KMS-11 (cell line): Measurements from ENCODE around the gene ZNF716.
"Not testable (repeated sequence)": the region's sequence is repeated elsewhere in the genome, so short reads cannot be mapped to it uniquely, and the experiment has no call there.

Experiments
- H2AFZ ChIP-seq: fragments of 200-600 bp; sonication (generic); 2 replicates; pipeline ENCODE4 v1.6.1; 2016; ENCODE audit warnings: antibody characterized with exemption, mixed run types, low read depth
- H3K27ac ChIP-seq: fragments of 200-600 bp; sonication (generic); 2 replicates; pipeline ENCODE4 v1.6.1; 2016; ENCODE audit warnings: mild to moderate bottlenecking, mixed run types
- H3K27me3 ChIP-seq: fragments of 200-600 bp; sonication (generic); 2 replicates; pipeline ENCODE4 v1.6.1; 2017; ENCODE audit warnings: mild to moderate bottlenecking, low read depth, mixed run types, moderate library complexity; ENCODE audit not compliant: insufficient read depth
- H3K36me3 ChIP-seq: fragments of 200-600 bp; sonication (generic); 2 replicates; pipeline ENCODE4 v1.6.1; 2017; ENCODE audit warnings: mild to moderate bottlenecking, mixed run types; ENCODE audit not compliant: insufficient read depth
- H3K4me1 ChIP-seq: fragments of 200-600 bp; sonication (generic); 2 replicates; pipeline ENCODE4 v1.6.1; 2016; ENCODE audit warnings: mild to moderate bottlenecking, low read depth, mixed run types; ENCODE audit not compliant: poor library complexity, severe bottlenecking
- H3K4me2 ChIP-seq: fragments of 200-600 bp; sonication (generic); 2 replicates; pipeline ENCODE4 v1.7.0; 2016; ENCODE audit warnings: mild to moderate bottlenecking, mixed run types
- H3K4me3 ChIP-seq: fragments of 200-600 bp; sonication (generic); IDR thresholded peaks from 2 replicates; pipeline ENCODE4 v1.6.1; 2017; ENCODE audit warnings: low read depth, low read length, mixed read lengths; ENCODE audit not compliant: insufficient read depth
- H3K79me2 ChIP-seq: fragments of 200-600 bp; sonication (generic); 2 replicates; pipeline ENCODE4 v1.6.1; 2016; ENCODE audit warnings: low read depth, mixed run types; ENCODE audit not compliant: insufficient read depth
- H3K9ac ChIP-seq: fragments of 200-600 bp; sonication (generic); 2 replicates; pipeline ENCODE4 v1.6.1; 2016; ENCODE audit warnings: mild to moderate bottlenecking, mixed run types
- H4K20me1 ChIP-seq: fragments of 200-600 bp; sonication (generic); 2 replicates; pipeline ENCODE4 v1.6.1; 2016; ENCODE audit warnings: mild to moderate bottlenecking, mixed run types; ENCODE audit not compliant: insufficient read depth
- TF ChIP-seq, protein P1 (sequence below): fragments of 200-600 bp; sonication (generic); conservative IDR thresholded peaks from 2 replicates; pipeline ENCODE4 v1.6.1; 2017; ENCODE audit warnings: low read depth, mild to moderate bottlenecking, antibody characterized with exemption, low read length, moderate library complexity, mixed read lengths

Gene ZNF716

DNA sequence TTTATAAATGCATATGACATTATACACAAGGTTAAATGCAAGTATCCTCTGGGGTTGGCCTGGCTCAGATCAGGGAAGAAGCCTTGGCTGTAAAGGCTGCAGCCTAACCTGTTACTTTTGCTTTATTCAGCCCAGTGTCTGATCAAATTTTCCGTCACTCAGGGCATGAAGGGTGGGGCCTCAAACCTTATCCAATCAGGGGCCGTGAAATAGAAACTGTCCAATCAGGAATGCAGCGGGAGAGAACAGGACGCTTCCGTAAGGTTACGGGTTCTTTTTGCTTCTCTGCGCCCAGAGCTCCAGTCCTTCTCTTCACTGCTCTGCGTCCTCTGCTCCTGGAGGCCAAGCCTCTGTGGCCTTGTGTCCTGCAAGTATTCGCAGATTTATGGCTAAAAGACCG, at the start of gene ZNF716:
Gene ZNF716 (plus strand): TSS at position 274 of the 400 bp plus-strand sequence. CDS start 112 bp downstream, at position 386.
- Histone ChIP-seq H3K4me2 (no peak within 1 kb of the TSS), H3K27ac (no peak within 1 kb of the TSS), H3K9ac (no peak within 1 kb of the TSS), H2AFZ (no peak within 1 kb of the TSS), H3K27me3 (no peaks in the 10 kb centered on the region), H3K4me1 (no peaks in the 10 kb centered on the region), H3K79me2 (no peaks in the 10 kb centered on the region), H3K36me3 (no peaks in the 10 kb centered on the region), H3K4me3 (no peak within 1 kb of the TSS), H4K20me1 (no peaks in the 10 kb centered on the region)
- TF ChIP-seq, protein P1, sequence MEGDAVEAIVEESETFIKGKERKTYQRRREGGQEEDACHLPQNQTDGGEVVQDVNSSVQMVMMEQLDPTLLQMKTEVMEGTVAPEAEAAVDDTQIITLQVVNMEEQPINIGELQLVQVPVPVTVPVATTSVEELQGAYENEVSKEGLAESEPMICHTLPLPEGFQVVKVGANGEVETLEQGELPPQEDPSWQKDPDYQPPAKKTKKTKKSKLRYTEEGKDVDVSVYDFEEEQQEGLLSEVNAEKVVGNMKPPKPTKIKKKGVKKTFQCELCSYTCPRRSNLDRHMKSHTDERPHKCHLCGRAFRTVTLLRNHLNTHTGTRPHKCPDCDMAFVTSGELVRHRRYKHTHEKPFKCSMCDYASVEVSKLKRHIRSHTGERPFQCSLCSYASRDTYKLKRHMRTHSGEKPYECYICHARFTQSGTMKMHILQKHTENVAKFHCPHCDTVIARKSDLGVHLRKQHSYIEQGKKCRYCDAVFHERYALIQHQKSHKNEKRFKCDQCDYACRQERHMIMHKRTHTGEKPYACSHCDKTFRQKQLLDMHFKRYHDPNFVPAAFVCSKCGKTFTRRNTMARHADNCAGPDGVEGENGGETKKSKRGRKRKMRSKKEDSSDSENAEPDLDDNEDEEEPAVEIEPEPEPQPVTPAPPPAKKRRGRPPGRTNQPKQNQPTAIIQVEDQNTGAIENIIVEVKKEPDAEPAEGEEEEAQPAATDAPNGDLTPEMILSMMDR = no peak

DNA sequence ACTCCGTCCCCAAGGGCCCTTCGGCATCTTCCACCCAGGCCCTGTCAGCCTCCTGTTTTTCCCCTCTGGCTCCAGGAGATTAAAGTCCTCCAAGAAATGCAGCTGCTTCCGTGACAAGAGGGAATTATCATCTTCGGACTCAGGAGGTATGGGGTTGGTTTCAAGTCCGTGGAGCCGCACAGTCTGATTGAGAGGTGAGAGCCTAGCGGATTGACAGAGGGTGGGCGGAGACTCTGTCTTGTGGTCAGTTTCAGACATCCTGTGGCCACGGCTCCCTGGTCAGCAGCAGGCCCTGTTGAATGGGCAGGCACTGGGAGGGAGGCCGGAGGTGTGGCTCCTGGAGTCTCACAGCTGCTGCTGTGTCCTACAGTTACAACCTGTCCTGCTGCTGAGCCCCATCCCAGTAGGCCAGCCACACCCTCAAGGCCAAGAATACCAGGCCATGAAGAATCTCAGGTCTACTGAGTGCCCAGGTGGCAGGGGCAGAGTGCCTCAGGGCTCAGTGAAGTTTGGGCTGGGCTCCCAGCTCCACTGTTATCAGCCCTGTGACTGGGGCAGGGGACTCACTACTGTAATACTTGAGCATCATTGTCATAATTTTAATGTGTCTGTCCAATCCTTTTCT, 49.3 kb upstream of the ZNF716 start:
- Histone ChIP-seq H4K20me1 (no peaks in the 10 kb centered on the region), H3K79me2 (no peaks in the 10 kb centered on the region), H3K4me3 (no peak overlapping the region), H3K36me3 (no peaks in the 10 kb centered on the region), H2AFZ (no peak overlapping the region), H3K4me1 (no peaks in the 10 kb centered on the region), H3K27ac (no peak overlapping the region), H3K9ac (no peak overlapping the region), H3K4me2 (no peak overlapping the region), H3K27me3 (no peaks in the 10 kb centered on the region)
- TF ChIP-seq, protein P1 = no peak

DNA sequence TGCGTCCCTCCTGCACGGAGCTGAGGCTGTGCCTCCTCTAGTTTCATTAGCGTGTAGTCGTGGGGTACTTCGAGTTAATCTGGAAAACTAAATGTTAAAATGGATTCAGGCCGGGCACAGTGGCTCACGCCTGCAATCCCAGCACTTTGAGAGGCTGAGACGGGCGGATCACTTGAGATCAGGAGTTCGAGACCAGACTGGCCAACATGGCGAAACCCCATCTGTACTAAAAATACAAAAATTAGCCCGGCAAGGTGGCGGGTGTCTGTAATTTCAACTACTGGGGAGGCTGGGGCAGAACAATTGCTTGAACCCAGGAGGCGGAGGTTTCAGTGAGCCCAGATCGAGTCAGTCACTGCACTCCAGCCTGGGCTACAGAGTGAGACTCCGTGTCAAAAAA, 46.9 kb upstream of the ZNF716 start:
- not testable (repeated sequence) for H3K27me3 ChIP-seq, H3K4me3 ChIP-seq, H3K4me1 ChIP-seq, H4K20me1 ChIP-seq, H3K4me2 ChIP-seq, H3K79me2 ChIP-seq, H2AFZ ChIP-seq, H3K9ac ChIP-seq, H3K36me3 ChIP-seq, H3K27ac ChIP-seq

DNA sequence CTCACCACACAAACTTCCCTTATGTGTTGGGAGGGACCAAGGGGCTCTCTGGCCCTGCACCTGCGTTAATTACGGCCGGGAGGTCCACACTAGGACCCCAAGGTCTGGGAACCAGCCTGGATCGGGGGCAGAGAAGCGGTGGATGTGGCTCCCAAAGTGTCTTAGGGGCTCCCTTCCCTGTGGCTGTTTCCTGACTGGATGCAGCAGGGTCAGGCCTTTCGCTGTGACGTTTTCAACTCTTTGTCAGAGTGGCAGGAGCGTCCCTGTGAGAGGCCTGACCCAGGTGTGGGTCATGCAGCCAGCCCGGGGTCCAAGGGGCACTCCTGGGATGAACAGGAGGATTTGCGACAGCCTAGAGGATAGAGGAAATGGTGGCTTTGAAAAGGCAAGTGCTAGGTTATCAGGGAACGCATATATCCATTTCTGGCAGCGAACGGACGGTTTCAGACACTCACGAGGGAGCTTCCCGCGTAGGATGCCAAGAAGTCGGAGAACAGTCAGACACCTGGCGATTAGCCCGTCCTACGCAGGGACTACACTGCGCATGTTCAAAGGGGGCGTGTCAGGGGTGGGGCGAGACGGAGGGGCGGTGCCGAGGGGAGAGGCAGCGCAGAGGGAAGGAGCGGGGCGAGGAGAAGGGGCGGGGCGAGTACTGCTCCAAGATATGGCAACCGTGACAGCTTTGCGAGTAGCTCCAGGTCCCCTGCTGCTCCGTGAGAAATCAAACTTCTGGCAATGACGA, 46.2 kb upstream of the ZNF716 start:
- TF ChIP-seq, protein P1 = no peak
- H4K20me1 ChIP-seq = no peaks in the 10 kb centered on the region
- H3K27me3 ChIP-seq = no peaks in the 10 kb centered on the region
- no peaks in the 10 kb centered on the region for H3K4me1 ChIP-seq
- no peak overlapping the region for H3K4me2 ChIP-seq
- H3K79me2 ChIP-seq = no peaks in the 10 kb centered on the region
- H2AFZ ChIP-seq = no peak overlapping the region
- no peak overlapping the region for H3K9ac ChIP-seq
- H3K27ac ChIP-seq = no peak overlapping the region
- H3K36me3 ChIP-seq = no peaks in the 10 kb centered on the region
- no peak overlapping the region for H3K4me3 ChIP-seq
